Gastroesophageal sphincter (tissue), 3 donors: ENCODE measurements around the gene PCAT7.

ENCODE experiments used
- CTCF ChIP-seq, 4 experiments: fragments of 200-600 bp in 2 of 4; fragments of 450-650 bp in 2 of 4; sonication (generic) in 1 of 4; IDR thresholded peaks; one replicate each; pipeline ENCODE4 v1.5.1; 2017 to 2019; ENCODE audit warnings: antibody characterized with exemption in 4 of 4, mild to moderate bottlenecking in 2 of 4, moderate library complexity in 2 of 4
- EP300 ChIP-seq: sonication (generic); formaldehyde crosslinking; IDR thresholded peaks from one replicate; pipeline ENCODE4 v1.6.1; 2017; ENCODE audit warnings: antibody characterized with exemption, mild to moderate bottlenecking

- no peak for TF ChIP-seq CTCF (IDR thresholded peaks at IDR 0.05)
- no peak for TF ChIP-seq EP300
These were observed 31.4 kb downstream of the PCAT7 start for GRCh38 chr9:94586316-94586715.
